GM12878 (cell line): ENCODE data around the gene LTV1. TPM values are rescaled to one million over a fixed set of nuclear protein-coding genes. Genes with fewer than 3 reads are reported as not detected.

ENCODE experiments used
- ATAC-seq: fragments of 200-7000 bp; cut with Tn5 transposase; 3 replicates; pipeline ENCODE4 v1.9.1; 2020; ENCODE audit warnings: mild to moderate bottlenecking, moderate library complexity
- BruUV-seq: library from RNA; stranded (reverse); fragments of 400-500 nt; replicated peaks from 2 replicates; lab custom pipeline; 2021; lab: Mats Ljungman, UMichigan
- CTCF ChIA-PET: fragments of 300-600 bp; sonication (Branson Sonifier 250); formaldehyde crosslinking; extraction: SDS; loops from one replicate; lab custom pipeline; 2021; ENCODE audit warnings: inconsistent platforms; lab: Yijun Ruan, JAX
- POLR2A ChIA-PET: fragments of 350-600 bp; formaldehyde crosslinking; extraction: SDS; loops from one replicate; lab custom pipeline; 2021; ENCODE audit warnings: inconsistent platforms; lab: Charles Lee
- RAD21 ChIA-PET: fragments of 300-600 bp; sonication (Branson Sonifier 250); formaldehyde crosslinking; loops from one replicate; lab custom pipeline; 2023; ENCODE audit warnings: antibody characterized with exemption; ENCODE audit not compliant: unreplicated experiment; lab: Charles Lee
- SMC1A ChIA-PET: fragments of 300-600 bp; sonication (Branson Sonifier 250); formaldehyde crosslinking; loops from one replicate; lab custom pipeline; 2023; ENCODE audit not compliant: unreplicated experiment, uncharacterized antibody; lab: Charles Lee
- DNase-seq: peaks from one replicate; pipeline ENCODE4 v3.0.0-alpha.2; 2011; ENCODE audit warnings: low read depth, low spot score
- FAIRE-seq: peaks from 3 replicates; lab custom pipeline; 2011; peaks lifted over from hg19 to GRCh38; lab: Jason Lieb, UNC
- H2AFZ ChIP-seq: 2 replicates; pipeline ENCODE4 v1.6.0; 2011; ENCODE audit warnings: low read depth, low read length, control low read depth; ENCODE audit not compliant: control insufficient read depth
- H3K27ac ChIP-seq: 2 replicates; pipeline ENCODE4 v1.5.1; 2011; ENCODE audit warnings: control low read depth; ENCODE audit not compliant: control insufficient read depth, insufficient read depth
- H3K27me3 ChIP-seq, 2 experiments: replicated peaks in 1 of 2; 2 replicates each; pipeline versions ENCODE4 v1.6.0 to v1.6.1; 2011; ENCODE audit warnings: low read length in 1 of 2; ENCODE audit not compliant: control insufficient read depth in 2 of 2, insufficient read depth in 2 of 2
- H3K36me3 ChIP-seq, 2 experiments: 2 replicates each; pipeline ENCODE4 v1.5.1; 2011; ENCODE audit warnings: low read length in 1 of 2; ENCODE audit not compliant: control insufficient read depth in 2 of 2, insufficient read depth in 2 of 2
- H3K4me1 ChIP-seq: 2 replicates; pipeline ENCODE4 v1.6.1; 2011; ENCODE audit warnings: mild to moderate bottlenecking, low read length, moderate library complexity, mixed read lengths; ENCODE audit not compliant: control insufficient read depth, insufficient read depth
- H3K4me2 ChIP-seq: 2 replicates; pipeline ENCODE4 v1.6.0; 2011; ENCODE audit warnings: control low read depth; ENCODE audit not compliant: control insufficient read depth, insufficient read depth
- H3K4me3 ChIP-seq: fragments of 200-600 bp; sonication (generic); 2 replicates; pipeline ENCODE4 v1.5.1; 2016
- H3K79me2 ChIP-seq: 2 replicates; pipeline ENCODE4 v1.6.0; 2011; ENCODE audit warnings: low read length; ENCODE audit not compliant: control insufficient read depth, insufficient read depth
- H3K9ac ChIP-seq: 2 replicates; pipeline ENCODE4 v1.8.0; 2011; ENCODE audit warnings: low read length, control low read depth, mixed read lengths; ENCODE audit not compliant: control insufficient read depth, insufficient read depth
- H3K9me3 ChIP-seq: replicated peaks from 3 replicates; pipeline ENCODE4 v1.5.1; 2011; ENCODE audit warnings: mild to moderate bottlenecking, low read length; ENCODE audit not compliant: control insufficient read depth, insufficient read depth
- H4K20me1 ChIP-seq: 2 replicates; pipeline ENCODE4 v1.6.0; 2011; ENCODE audit not compliant: control insufficient read depth, insufficient read depth
- CBX3 ChIP-seq: fragments of 200-600 bp; sonication (generic); IDR thresholded peaks from 2 replicates; pipeline ENCODE4 v1.6.1; 2016; ENCODE audit warnings: low read depth, borderline replicate concordance
- PKNOX1 ChIP-seq: fragments of 450-650 bp; IDR thresholded peaks from 2 replicates; pipeline ENCODE4 v1.6.1; 2016; ENCODE audit warnings: mild to moderate bottlenecking
- RUNX3 ChIP-seq: IDR thresholded peaks from 2 replicates; pipeline ENCODE4 v1.6.1; 2012; ENCODE audit warnings: low read length, inconsistent platforms
- WGBS: methylation state at CpG from one replicate; pipeline ENCODE4 v1.1.6; 2016; ENCODE audit warnings: low lambda C conversion rate; ENCODE audit not compliant: insufficient replicate concordance, insufficient coverage; ENCODE audit errors: missing lambda C conversion rate; 5-methylcytosine and 5-hydroxymethylcytosine counted together
- in situ Hi-C: fragments of 300-500 bp; cut with MboI; formaldehyde crosslinking; loops from 9 replicates; pipeline ENCODE4 v1.14.3; 2018; ENCODE audit warnings: mixed read lengths
- intact Hi-C: fragments of 100-400 bp; cut with micrococcal nuclease; formaldehyde crosslinking; loops from one replicate; pipeline ENCODE4 v1.14.2; 2022; ENCODE audit not compliant: unreplicated experiment
- polyA plus RNA-seq, 11 experiments: library from polyadenylated mRNA; depleted of rRNA in 4 of 11; unstranded in 6 of 11; stranded (reverse) in 5 of 11; fragments of >200 nt; fragmentation: Nextera tagmentation in 4 of 11; fragmentation: Illumina TruSeq in 1 of 11; extraction: Ambion mirVana in 4 of 11; extraction: Trizol in 1 of 11; gene quantifications; 1 replicate in 1 of 11; 2 replicates in 10 of 11; pipeline versions ENCODE4 v1.2.1 to v1.2.3, GENCODE V29; 2011 to 2016; ENCODE audit warnings: inconsistent platforms in 2 of 11, missing spikeins in 2 of 11, low read depth in 1 of 11
- total RNA-seq, 4 experiments: library from RNA; depleted of rRNA in 3 of 4; stranded (reverse); fragments of >200 nt in 3 of 4; fragmentation: Illumina TruSeq in 1 of 4; extraction: Trizol in 1 of 4; gene quantifications; 2 replicates each; pipeline versions ENCODE4 v1.2.1 to v1.2.3, GENCODE V29; 2013 to 2021

Gene LTV1
- total and polyA plus RNA-seq, 10 of the 15 experiments (the other 5 are each of a cell fraction or from before 2014, with no cell fraction given) = 22.3 to 66.4 (median 52.0) TPM

GRCh38 chr6:143806282-143807102 lies 36.6 kb upstream of the LTV1 start:
- no peak for ATAC-seq
- TF ChIP-seq PKNOX1 (no peak), RUNX3 (peak; percentile 71), CBX3 (no peak)
- TF ChIP-seq, all 136 proteins: peak for 1
- Histone ChIP-seq H3K79me2 (no peaks in the 10 kb centered on the region), H3K36me3 (no peaks in the 10 kb centered on the region), H3K9me3 (no peaks in the 10 kb centered on the region), H3K4me3 (no peak overlapping the region), H3K9ac (no peak overlapping the region), H3K27ac (no peak overlapping the region), H4K20me1 (no peaks in the 10 kb centered on the region), H3K4me2 (no peak overlapping the region), H2AFZ (no peak overlapping the region), H3K27me3 (no peaks in the 10 kb centered on the region), H3K4me1 (no peaks in the 10 kb centered on the region)
- SMC1A ChIA-PET = interaction anchor here (1.1 to 1.3 kb wide), 2 partner anchors 11 to 13 kb away, joined by 4 read pairs; no protein-coding TSS in a partner anchor
- BruUV-seq = no TSS peak
- intact Hi-C loops (no loop called here), in situ Hi-C loops (no loop called here)
- WGBS = 54% methylated on average over 8 of the region's 8 CpGs
- CTCF ChIA-PET = interaction anchor here (0.6 to 1.2 kb wide), 2 partner anchors 10 to 30 kb away, joined by 3 to 5 read pairs; no protein-coding TSS in a partner anchor
- FAIRE-seq (no peak), DNase-seq (no peak)
- POLR2A ChIA-PET = no interaction called here
- RAD21 ChIA-PET = no interaction called here
